CD4-positive, alpha-beta T cell treated with Interleukin-6 for 4 hours (primary cell): Measurements from ENCODE around the gene TDRD1.

Experiments used
- DNase-seq: peaks from one replicate; pipeline ENCODE4 v3.0.0-alpha.2; 2020; ENCODE audit warnings: mixed read lengths

Gene TDRD1

DNA sequence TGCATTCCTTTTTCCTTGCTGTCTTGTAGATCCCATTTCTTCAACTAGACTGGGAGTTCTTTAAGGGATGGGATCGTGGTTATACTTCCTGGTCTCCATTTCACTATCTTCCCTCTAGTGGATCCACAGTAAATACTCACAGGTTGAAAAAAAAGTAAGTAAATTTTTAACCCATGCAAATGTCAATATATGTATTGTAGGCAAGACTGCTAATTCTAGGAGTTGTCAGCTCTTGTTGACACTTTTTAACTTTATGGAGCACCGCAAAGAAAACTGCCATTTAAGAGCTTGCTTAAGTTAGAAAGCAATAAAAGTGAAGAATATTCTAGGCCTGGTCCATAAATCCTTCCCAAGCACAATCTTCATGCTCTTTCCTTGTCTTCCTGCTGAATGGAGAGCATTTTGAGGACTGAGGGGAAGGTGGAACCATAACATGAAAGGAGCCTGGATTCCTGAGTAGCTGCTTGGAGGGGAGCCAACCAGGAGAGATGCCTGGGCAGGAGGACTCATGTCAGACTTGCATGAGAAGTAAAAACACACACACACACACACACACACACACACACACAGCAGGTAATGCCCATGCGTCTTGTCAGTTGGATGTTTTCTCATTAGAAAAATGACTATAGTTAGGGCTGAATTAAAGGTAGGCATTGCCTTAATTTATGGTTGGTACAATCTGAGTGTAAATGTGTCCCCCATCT, 92.1 kb downstream of the TDRD1 start:
- DNase-seq, result no peak

- no peak for DNase-seq
Observed at GRCh38 chr10:114271779-114272167, 92.6 kb downstream of the TDRD1 start.

GRCh38 chr10:114272696-114273095, 93.5 kb downstream of the TDRD1 start:
- no peak for DNase-seq

DNA sequence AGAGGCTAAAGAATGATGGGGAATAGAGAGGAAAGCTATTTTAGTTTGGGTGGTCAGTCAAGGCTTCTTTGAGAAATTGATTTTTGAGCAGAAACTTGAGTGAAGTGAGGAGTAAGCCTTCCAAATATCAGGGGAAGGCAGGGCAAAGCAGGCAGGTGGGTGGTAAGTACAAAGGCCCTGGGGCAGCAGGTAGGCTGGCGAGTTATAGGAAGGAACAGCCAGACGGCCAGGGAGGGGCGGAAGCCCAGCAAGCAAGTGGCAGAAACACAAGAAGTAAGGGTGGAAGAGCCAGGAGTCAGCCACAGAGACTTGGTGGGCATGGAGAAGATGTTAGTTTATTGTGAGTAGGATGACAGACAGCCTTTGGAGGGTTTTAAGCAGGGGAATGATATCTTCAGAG, 94.8 kb downstream of the TDRD1 start:
- DNase-seq, result no peak

DNA sequence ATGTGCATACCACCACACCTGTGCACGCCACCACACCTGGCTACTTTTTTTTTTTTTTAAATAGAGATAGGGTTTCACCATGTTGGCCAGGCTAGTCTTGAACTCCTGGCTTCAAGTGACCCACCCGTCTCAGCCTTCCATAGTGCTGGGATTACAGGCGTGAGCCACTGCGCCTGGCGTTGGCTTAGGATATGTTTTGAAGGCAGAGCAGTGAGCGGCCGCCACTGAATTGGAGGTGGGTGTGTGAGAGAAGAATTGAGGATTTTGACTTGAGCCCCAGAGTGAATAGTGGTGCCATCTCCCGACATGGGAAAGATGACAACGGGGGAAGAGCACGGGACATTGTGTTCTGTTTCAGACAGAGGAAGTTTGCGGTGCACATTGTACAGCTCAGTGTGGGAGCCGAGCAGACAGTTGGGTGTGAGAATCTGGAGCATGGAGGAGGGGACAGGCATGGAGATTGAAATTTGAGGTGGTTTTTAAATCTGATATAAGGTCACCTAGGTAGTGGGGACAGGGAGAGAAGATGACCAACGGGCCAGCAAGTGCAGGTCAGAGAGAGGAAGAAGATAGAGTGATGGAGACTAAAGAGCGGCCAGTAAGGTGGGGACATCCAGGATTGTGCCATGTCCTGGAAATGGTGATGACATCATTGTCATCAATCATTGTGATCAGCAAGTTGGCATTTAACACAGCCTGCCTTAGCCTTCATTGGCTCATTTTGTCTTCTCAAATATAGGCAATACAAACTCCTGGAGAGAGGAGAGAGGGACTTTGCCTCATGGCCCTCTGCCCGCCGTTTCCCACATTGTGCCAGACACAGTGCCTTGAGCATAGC, 95.7 kb downstream of the TDRD1 start:
- no peak for DNase-seq

GRCh38 chr10:114276066-114276465, 96.9 kb downstream of the TDRD1 start:
- DNase-seq, result no peak

GRCh38 chr10:114276671-114277070, 97.5 kb downstream of the TDRD1 start:
- DNase-seq, result no peak

DNA sequence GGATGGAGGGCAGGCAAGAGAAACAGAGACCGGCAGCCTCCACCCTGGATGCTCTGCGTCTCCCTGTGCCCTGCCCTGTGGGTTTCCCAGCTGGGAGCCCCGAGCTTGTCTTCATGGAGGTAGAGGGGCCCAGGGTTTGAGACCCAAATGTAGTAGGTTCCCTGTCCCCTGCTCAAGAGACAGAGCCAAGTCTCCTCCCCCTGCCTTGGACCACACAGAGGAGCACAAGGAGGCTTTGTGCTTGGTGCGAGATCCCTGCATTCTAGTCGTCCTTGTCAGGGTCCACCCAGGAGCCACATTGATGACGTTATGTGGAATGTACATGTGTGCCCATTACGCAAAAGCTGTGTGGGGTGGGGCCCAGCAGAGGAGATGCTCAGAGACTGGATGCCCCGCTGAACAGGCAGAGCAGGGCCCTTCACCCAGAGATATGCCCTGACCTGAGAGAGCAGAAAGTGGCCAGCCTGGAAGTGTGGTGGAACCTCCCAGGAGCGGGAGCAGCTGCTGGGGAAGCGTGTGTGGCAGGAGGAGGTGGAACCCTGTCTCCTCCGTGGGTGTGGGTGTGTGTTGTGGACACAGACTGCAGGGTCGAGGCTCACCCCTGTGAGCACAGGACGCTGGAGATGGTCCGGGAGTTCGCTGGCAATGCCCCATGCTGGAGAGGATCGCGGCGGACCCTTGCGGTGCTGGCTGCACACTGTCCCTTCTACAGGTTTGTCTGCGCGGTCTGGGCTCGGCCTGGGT, 99.2 kb downstream of the TDRD1 start:
- no peak for DNase-seq

DNA sequence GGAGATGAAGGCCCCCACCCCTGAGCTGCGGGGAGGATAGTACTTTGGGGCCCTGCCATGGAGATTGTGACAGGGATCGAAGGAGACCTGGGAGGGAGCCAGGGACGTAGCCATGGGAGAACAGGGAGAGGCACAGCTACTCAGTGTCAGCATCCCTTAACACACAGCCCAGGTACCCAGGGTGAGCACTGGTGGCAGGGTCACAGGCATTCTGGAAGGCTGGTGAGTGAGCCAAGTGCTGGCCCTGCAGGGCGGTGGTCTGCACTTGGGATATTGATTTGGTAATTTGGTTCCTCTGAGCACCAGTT, 99.7 kb downstream of the TDRD1 start:
- no peak for DNase-seq

DNA sequence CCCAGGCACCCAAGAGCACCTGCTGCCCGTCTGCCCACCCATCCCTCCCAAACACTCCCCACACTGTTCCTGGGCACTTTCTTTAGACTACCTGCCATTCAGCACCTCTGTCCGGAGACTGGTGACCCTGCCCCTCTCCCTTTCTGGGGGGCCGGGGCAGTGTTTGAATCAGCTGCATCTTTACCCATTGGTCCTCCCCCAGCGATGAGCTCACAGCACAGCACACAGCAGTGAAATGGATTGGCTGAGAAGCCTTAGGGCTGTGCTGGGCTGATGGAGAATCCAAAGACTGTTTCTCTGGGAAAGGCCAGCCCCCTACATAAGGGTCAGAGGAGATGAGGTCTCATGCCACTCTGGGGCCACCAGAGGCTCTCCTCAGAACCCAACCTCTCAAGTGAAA, 100.1 kb downstream of the TDRD1 start:
- no peak for DNase-seq

GRCh38 chr10:114279901-114280644, 100.9 kb downstream of the TDRD1 start:
- no peak for DNase-seq

GRCh38 chr10:114281006-114281405, 101.9 kb downstream of the TDRD1 start:
- no peak for DNase-seq

DNA sequence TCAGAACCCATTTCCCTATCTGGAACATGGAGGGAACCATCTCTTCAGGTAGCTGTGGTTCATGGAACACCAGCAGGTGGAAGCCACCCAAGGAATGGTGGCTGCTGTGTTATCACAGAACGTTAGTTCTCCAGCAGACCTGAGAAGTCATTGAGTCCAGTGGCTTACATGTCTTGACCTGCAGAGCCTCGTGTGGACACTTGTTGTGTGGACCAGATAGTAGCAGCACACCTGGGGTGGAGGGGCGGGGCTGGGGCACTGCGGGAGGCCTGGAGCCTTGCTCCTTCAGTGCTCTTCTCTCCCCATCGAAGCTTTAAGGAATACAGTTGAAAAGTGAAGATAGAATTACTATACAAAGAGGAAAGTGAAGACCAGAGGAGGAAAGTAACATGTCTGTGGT, 102.3 kb downstream of the TDRD1 start:
- DNase-seq, result no peak
